Epithelial cell of alveolus of lung (primary cell): ENCODE measurements around the gene AMDHD1. TPM values are rescaled to one million over a fixed set of nuclear protein-coding genes. Genes with fewer than 3 reads are reported as not detected.

Experiments used
- total RNA-seq: library from RNA; depleted of rRNA; stranded (reverse); fragments of >200 nt; gene quantifications from 2 replicates; pipeline ENCODE4 v1.2.1, GENCODE V29; 2015

The AMDHD1 gene
- total RNA-seq: 0.08 and 0.13 TPM in 2 replicates

GRCh38 chr12:95943330-95943842 is at the start of gene AMDHD1:
Gene AMDHD1 (plus strand): TSS chr12:95943331. CDS start chr12:95943399, 68 bp downstream.

GRCh38 chr12:95942524-95943329 is 404 bp upstream of the AMDHD1 start, which contains the start of gene CCDC38:
Gene CCDC38 (minus strand): TSS chr12:95942614. CDS start chr12:95936509, 6,105 bp downstream.

GRCh38 chr12:95996034-95996658 is 53.0 kb downstream of the AMDHD1 start, which contains the start of gene HAL:
Gene HAL (minus strand): TSS chr12:95996344. CDS start chr12:95995910, 434 bp downstream.

Other genes starting within 250 kb of the AMDHD1 start
- gene NTN4, start 152.6 kb upstream of the AMDHD1 start, total RNA-seq: 1.7 and 17.3 TPM in 2 replicates
- 12.1 and 14.9 TPM in 2 replicates for gene SNRPF, start 84.4 kb upstream of the AMDHD1 start, total RNA-seq
- gene CCDC38, start 717 bp upstream of the AMDHD1 start, total RNA-seq: not detected in 2 replicates
- 0.48 TPM in 1 of 2 replicates, not detected in the other for gene HAL, start 53.0 kb downstream of the AMDHD1 start, total RNA-seq
- 64.1 and 118 TPM in 2 replicates for gene LTA4H, start 92.3 kb downstream of the AMDHD1 start, total RNA-seq